ENCODE results near the gene BTAF1. TPM values are rescaled to one million over a fixed set of nuclear protein-coding genes. Genes with fewer than 3 reads are reported as not detected.

The BTAF1 gene
- total RNA-seq, 2 experiments from 2014 or later: 59.9 to 62.1 TPM

- DNase-seq: no peak
- POLR2A ChIA-PET: no interaction called here
- peaks cover 67% of the 10 kb centered on the region for H3K36me3 Mint-ChIP-seq
Measured at GRCh38 chr10:91976317-91977051, 52.9 kb downstream of the BTAF1 start.

GRCh38 chr10:91977491-91977890, 53.9 kb downstream of the BTAF1 start:
- POLR2A ChIA-PET: no interaction called here
- Mint-ChIP-seq H3K27ac (no peak overlapping the region), H3K9me3 (no peaks in the 10 kb centered on the region), H3K36me3 (peaks cover 62% of the 10 kb centered on the region), H3K27me3 (no peaks in the 10 kb centered on the region), H3K4me3 (no peak overlapping the region), H3K4me1 (peaks cover 19% of the 10 kb centered on the region)
- ATAC-seq (ENCODE audit: low read depth) (no peak), DNase-seq (no peak)

More at GRCh38 chr10:91976317-91977051, 52.9 kb downstream of the BTAF1 start:
- H3K27me3 Mint-ChIP-seq: no peaks in the 10 kb centered on the region
- no peak for ATAC-seq (ENCODE audit: low read depth)
- no peak overlapping the region for H3K27ac Mint-ChIP-seq
- H3K4me3 Mint-ChIP-seq: no peak overlapping the region
- peaks cover 19% of the 10 kb centered on the region for H3K4me1 Mint-ChIP-seq
- no peaks in the 10 kb centered on the region for H3K9me3 Mint-ChIP-seq

GRCh38 chr10:91978585-91978984, 55.0 kb downstream of the BTAF1 start:
- peaks cover 21% of the 10 kb centered on the region for H3K4me1 Mint-ChIP-seq
- H3K27me3 Mint-ChIP-seq: no peaks in the 10 kb centered on the region
- H3K9me3 Mint-ChIP-seq: no peaks in the 10 kb centered on the region
- no peak overlapping the region for H3K4me3 Mint-ChIP-seq
- POLR2A ChIA-PET: interaction anchor here (0.7 kb wide), 2 partner anchors 54 to 507 kb away, joined by 4 to 10 read pairs; no protein-coding TSS in a partner anchor
- ATAC-seq (ENCODE audit: low read depth) (no peak), DNase-seq (no peak)
- H3K36me3 Mint-ChIP-seq: peaks cover 65% of the 10 kb centered on the region
- H3K27ac Mint-ChIP-seq: no peak overlapping the region

- H3K27ac Mint-ChIP-seq: no peak overlapping the region
- H3K36me3 Mint-ChIP-seq: peaks cover 67% of the 10 kb centered on the region
- DNase-seq: no peak
Measured at GRCh38 chr10:91980319-91980718, 56.7 kb downstream of the BTAF1 start.

GRCh38 chr10:91983416-91983815, 59.8 kb downstream of the BTAF1 start:
- Mint-ChIP-seq H3K27ac (peak overlapping the region; percentile 18), H3K4me3 (no peak overlapping the region), H3K4me1 (peaks cover 18% of the 10 kb centered on the region), H3K9me3 (peaks cover 5% of the 10 kb centered on the region), H3K27me3 (no peaks in the 10 kb centered on the region), H3K36me3 (peaks cover 69% of the 10 kb centered on the region)
- no peak for DNase-seq
- POLR2A ChIA-PET: no interaction called here
- ATAC-seq (ENCODE audit: low read depth): no peak

More at GRCh38 chr10:91980319-91980718, 56.7 kb downstream of the BTAF1 start:
- Mint-ChIP-seq H3K9me3 (peaks cover 2% of the 10 kb centered on the region), H3K27me3 (no peaks in the 10 kb centered on the region), H3K4me3 (no peak overlapping the region), H3K4me1 (peaks cover 22% of the 10 kb centered on the region)
- ATAC-seq (ENCODE audit: low read depth): no peak
- POLR2A ChIA-PET: no interaction called here

- Mint-ChIP-seq H3K27ac (no peak overlapping the region), H3K9me3 (peaks cover 5% of the 10 kb centered on the region), H3K4me1 (peaks cover 18% of the 10 kb centered on the region), H3K27me3 (no peaks in the 10 kb centered on the region), H3K36me3 (peaks cover 58% of the 10 kb centered on the region), H3K4me3 (no peak overlapping the region)
- DNase-seq (no peak), ATAC-seq (ENCODE audit: low read depth) (no peak)
- POLR2A ChIA-PET: no interaction called here
Measured at GRCh38 chr10:91987397-91988037, 63.9 kb downstream of the BTAF1 start.

- Mint-ChIP-seq H3K9me3 (no peaks in the 10 kb centered on the region), H3K27ac (no peak overlapping the region), H3K4me3 (no peak overlapping the region), H3K4me1 (no peaks in the 10 kb centered on the region), H3K27me3 (no peaks in the 10 kb centered on the region), H3K36me3 (peaks cover 30% of the 10 kb centered on the region)
- no peak for ATAC-seq (ENCODE audit: low read depth)
- DNase-seq: no peak
- POLR2A ChIA-PET: no interaction called here
Measured at GRCh38 chr10:91992031-91992430, 68.5 kb downstream of the BTAF1 start.

GRCh38 chr10:91996266-91996665, 72.7 kb downstream of the BTAF1 start:
- Mint-ChIP-seq H3K36me3 (peaks cover 47% of the 10 kb centered on the region), H3K27ac (no peak overlapping the region), H3K9me3 (peaks cover 3% of the 10 kb centered on the region), H3K4me1 (no peaks in the 10 kb centered on the region), H3K27me3 (no peaks in the 10 kb centered on the region), H3K4me3 (no peak overlapping the region)
- POLR2A ChIA-PET: no interaction called here
- ATAC-seq (ENCODE audit: low read depth): no peak
- DNase-seq: no peak

GRCh38 chr10:92001581-92001980, 78.0 kb downstream of the BTAF1 start:
- Mint-ChIP-seq H3K9me3 (peaks cover 7% of the 10 kb centered on the region), H3K36me3 (peaks cover 70% of the 10 kb centered on the region), H3K4me1 (no peaks in the 10 kb centered on the region), H3K27ac (no peak overlapping the region), H3K27me3 (no peaks in the 10 kb centered on the region), H3K4me3 (no peak overlapping the region)
- POLR2A ChIA-PET: no interaction called here
- DNase-seq: no peak
- ATAC-seq (ENCODE audit: low read depth): no peak

GRCh38 chr10:92001995-92002394, 78.4 kb downstream of the BTAF1 start:
- Mint-ChIP-seq H3K36me3 (peaks cover 70% of the 10 kb centered on the region), H3K9me3 (peaks cover 7% of the 10 kb centered on the region), H3K27ac (no peak overlapping the region), H3K4me3 (no peak overlapping the region), H3K27me3 (no peaks in the 10 kb centered on the region), H3K4me1 (no peaks in the 10 kb centered on the region)
- POLR2A ChIA-PET: no interaction called here
- ATAC-seq (ENCODE audit: low read depth): no peak
- no peak for DNase-seq

GRCh38 chr10:92003258-92003657, 79.7 kb downstream of the BTAF1 start:
- Mint-ChIP-seq H3K4me3 (no peak overlapping the region), H3K36me3 (peaks cover 61% of the 10 kb centered on the region), H3K27ac (no peak overlapping the region), H3K4me1 (no peaks in the 10 kb centered on the region), H3K9me3 (peaks cover 7% of the 10 kb centered on the region), H3K27me3 (no peaks in the 10 kb centered on the region)
- POLR2A ChIA-PET: no interaction called here
- no peak for DNase-seq
- no peak for ATAC-seq (ENCODE audit: low read depth)

GRCh38 chr10:92005978-92006377, 82.4 kb downstream of the BTAF1 start:
- ATAC-seq (ENCODE audit: low read depth) (no peak), DNase-seq (no peak)
- Mint-ChIP-seq H3K4me3 (no peak overlapping the region), H3K36me3 (peaks cover 60% of the 10 kb centered on the region), H3K27ac (no peak overlapping the region), H3K9me3 (peaks cover 4% of the 10 kb centered on the region), H3K27me3 (no peaks in the 10 kb centered on the region), H3K4me1 (peaks cover 5% of the 10 kb centered on the region)
- POLR2A ChIA-PET: no interaction called here

- Mint-ChIP-seq H3K27me3 (no peaks in the 10 kb centered on the region), H3K27ac (peak overlapping the region; percentile 1), H3K9me3 (no peaks in the 10 kb centered on the region), H3K36me3 (peaks cover 40% of the 10 kb centered on the region), H3K4me1 (peaks cover 8% of the 10 kb centered on the region), H3K4me3 (no peak overlapping the region)
- POLR2A ChIA-PET: interaction anchor here (0.6 kb wide), 1 partner anchor 51 kb away, joined by 5 read pairs; no protein-coding TSS in a partner anchor
- DNase-seq (no peak), ATAC-seq (ENCODE audit: low read depth) (no peak)
Measured at GRCh38 chr10:92009445-92009844, 85.9 kb downstream of the BTAF1 start.

Data from activated naive CD8-positive, alpha-beta T cell treated with anti-CD3 and anti-CD28 coated beads, Interleukin-2, amount 10 ng/mL, durations not matched to agents 7 days and 5 days (primary cell).